RWPE2 (cell line): Measurements from ENCODE around the gene MAP3K5.
A peak's percentile ranks its signal among the peaks of the same experiment; 100 is the strongest.

Experiments used
- ATAC-seq: fragments of 200-7000 bp; cut with Tn5 transposase; 3 replicates; pipeline ENCODE4 v1.9.1; 2021; ENCODE audit warnings: low read depth
- DNase-seq: peaks from one replicate; pipeline ENCODE4 v3.0.0-alpha.2; 2020; ENCODE audit warnings: low spot score
- H3K27ac ChIP-seq: fragments of 450-650 bp; 2 replicates; pipeline ENCODE4 v1.5.1; 2017; ENCODE audit warnings: mild to moderate bottlenecking; ENCODE audit not compliant: poor library complexity, severe bottlenecking
- H3K27me3 ChIP-seq: fragments of 250-450 bp; sonication (Bioruptor Pico); 2 replicates; pipeline ENCODE4 v1.5.1; 2021; ENCODE audit warnings: mild to moderate bottlenecking, moderate library complexity; ENCODE audit not compliant: insufficient read depth, poor library complexity, severe bottlenecking
- H3K36me3 ChIP-seq: fragments of 250-450 bp; sonication (Bioruptor Pico); 2 replicates; pipeline ENCODE4 v1.5.1; 2020; ENCODE audit warnings: low read depth, mild to moderate bottlenecking, moderate library complexity
- H3K4me1 ChIP-seq: fragments of 250-450 bp; sonication (Bioruptor Pico); 2 replicates; pipeline ENCODE4 v1.5.1; 2021; ENCODE audit warnings: mild to moderate bottlenecking, moderate library complexity; ENCODE audit not compliant: insufficient read depth, poor library complexity, severe bottlenecking
- H3K4me3 ChIP-seq: fragments of 250-450 bp; sonication (Bioruptor Pico); 2 replicates; pipeline ENCODE4 v1.5.1; 2021; ENCODE audit warnings: mild to moderate bottlenecking, moderate library complexity; ENCODE audit not compliant: severe bottlenecking
- H3K9me3 ChIP-seq: fragments of 250-450 bp; sonication (Bioruptor Pico); 2 replicates; pipeline ENCODE4 v1.5.1; 2021; ENCODE audit warnings: mild to moderate bottlenecking, moderate library complexity; ENCODE audit not compliant: severe bottlenecking
- TF ChIP-seq, protein P1 (sequence below): fragments of 450-650 bp; IDR thresholded peaks from one replicate; pipeline ENCODE4 v1.5.1; 2017; ENCODE audit warnings: mild to moderate bottlenecking, moderate library complexity; ENCODE audit not compliant: poor library complexity, severe bottlenecking

The MAP3K5 gene

DNA sequence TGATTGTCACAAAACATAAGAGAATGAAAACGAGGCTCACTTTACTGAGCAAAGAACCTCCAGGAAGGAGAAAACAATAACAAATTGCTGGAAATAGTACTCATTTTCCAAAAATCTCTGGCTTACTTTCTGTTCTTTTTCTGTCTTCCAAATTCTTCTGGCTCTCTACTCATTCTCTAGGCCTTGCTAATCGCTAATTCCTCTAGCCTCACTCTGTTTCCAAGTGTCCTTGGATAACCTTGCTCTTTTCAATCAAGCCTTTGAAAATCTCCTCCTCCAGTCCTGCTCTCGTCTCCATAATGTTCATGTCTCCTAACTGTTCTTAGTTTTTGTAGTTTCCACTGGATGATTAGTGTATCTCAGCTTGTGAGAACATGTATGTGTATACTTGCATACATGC lies 145.9 kb downstream of the MAP3K5 start:
- H3K4me1 ChIP-seq = no peaks in the 10 kb centered on the region

DNA sequence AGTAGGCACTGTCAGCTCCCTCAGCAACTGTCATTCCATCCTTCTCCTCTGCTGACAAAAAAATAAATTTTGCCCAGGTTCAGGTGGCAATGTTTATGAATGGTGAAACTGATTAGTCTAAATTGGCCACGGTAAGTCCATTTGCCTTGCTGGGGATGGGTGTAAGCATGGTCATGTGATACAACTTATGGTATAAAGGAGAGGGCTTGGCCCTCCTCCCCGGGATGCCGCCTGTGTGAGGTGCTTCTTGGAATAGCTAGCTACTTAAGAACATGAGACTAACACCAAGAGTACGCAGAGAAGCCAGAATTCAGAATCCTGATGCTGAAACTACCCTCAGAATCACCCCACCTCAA lies 147.7 kb downstream of the MAP3K5 start:
- H3K4me1 ChIP-seq = no peaks in the 10 kb centered on the region
- H3K9me3 ChIP-seq = no peaks in the 10 kb centered on the region
- H3K27me3 ChIP-seq = no peaks in the 10 kb centered on the region
- H3K27ac ChIP-seq = no peak overlapping the region
- DNase-seq (no peak), ATAC-seq (no peak; the same call in 2 of the 3 replicates)
- no peaks in the 10 kb centered on the region for H3K36me3 ChIP-seq
- TF ChIP-seq, protein P1, sequence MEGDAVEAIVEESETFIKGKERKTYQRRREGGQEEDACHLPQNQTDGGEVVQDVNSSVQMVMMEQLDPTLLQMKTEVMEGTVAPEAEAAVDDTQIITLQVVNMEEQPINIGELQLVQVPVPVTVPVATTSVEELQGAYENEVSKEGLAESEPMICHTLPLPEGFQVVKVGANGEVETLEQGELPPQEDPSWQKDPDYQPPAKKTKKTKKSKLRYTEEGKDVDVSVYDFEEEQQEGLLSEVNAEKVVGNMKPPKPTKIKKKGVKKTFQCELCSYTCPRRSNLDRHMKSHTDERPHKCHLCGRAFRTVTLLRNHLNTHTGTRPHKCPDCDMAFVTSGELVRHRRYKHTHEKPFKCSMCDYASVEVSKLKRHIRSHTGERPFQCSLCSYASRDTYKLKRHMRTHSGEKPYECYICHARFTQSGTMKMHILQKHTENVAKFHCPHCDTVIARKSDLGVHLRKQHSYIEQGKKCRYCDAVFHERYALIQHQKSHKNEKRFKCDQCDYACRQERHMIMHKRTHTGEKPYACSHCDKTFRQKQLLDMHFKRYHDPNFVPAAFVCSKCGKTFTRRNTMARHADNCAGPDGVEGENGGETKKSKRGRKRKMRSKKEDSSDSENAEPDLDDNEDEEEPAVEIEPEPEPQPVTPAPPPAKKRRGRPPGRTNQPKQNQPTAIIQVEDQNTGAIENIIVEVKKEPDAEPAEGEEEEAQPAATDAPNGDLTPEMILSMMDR = peak; percentile 2
- no peak overlapping the region for H3K4me3 ChIP-seq

More for the DNA sequence above, 145.9 kb downstream of the MAP3K5 start:
- no peak for DNase-seq
- TF ChIP-seq, protein P1 = no peak
- no peaks in the 10 kb centered on the region for H3K27me3 ChIP-seq
- no peaks in the 10 kb centered on the region for H3K36me3 ChIP-seq
- no peaks in the 10 kb centered on the region for H3K9me3 ChIP-seq
- H3K4me3 ChIP-seq = no peak overlapping the region
- no peak overlapping the region for H3K27ac ChIP-seq
- ATAC-seq = no peak

DNA sequence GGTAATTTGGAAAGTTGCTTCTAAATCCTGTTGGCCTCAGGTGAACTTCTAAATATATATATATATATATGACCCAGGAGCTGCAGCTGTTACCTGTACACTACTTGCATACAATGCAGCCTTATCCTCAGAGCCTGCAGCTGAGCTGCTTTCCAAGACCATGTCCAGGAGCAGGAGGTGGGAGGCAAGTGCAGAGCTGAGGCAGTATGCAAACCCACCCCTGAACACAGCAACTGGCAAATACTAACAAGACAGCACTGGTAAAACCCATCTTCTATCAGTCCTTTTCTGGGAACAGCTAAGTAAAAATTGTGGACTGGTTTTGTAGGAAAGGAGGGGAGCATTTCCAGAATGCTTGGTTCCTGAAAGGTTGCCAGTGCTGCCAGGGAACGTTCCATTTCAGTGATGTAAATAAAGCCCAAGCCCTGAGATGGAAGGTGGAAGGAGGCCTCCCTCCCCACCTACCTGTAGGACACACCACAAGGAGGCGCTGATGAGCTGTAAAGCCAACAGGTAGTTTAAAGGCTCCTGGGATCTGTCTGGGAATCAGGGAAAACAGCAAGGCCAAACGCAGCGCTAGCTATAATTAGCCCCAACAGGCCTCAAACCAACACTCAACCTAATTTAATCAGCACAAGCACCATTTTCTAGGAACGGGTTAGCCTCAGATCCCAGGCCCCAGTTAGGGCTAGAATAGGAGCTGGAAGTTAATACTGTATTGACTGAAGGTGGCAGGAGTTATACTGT lies 148.3 kb downstream of the MAP3K5 start:
- no peaks in the 10 kb centered on the region for H3K4me1 ChIP-seq
- ATAC-seq = peak; percentile 99

DNA sequence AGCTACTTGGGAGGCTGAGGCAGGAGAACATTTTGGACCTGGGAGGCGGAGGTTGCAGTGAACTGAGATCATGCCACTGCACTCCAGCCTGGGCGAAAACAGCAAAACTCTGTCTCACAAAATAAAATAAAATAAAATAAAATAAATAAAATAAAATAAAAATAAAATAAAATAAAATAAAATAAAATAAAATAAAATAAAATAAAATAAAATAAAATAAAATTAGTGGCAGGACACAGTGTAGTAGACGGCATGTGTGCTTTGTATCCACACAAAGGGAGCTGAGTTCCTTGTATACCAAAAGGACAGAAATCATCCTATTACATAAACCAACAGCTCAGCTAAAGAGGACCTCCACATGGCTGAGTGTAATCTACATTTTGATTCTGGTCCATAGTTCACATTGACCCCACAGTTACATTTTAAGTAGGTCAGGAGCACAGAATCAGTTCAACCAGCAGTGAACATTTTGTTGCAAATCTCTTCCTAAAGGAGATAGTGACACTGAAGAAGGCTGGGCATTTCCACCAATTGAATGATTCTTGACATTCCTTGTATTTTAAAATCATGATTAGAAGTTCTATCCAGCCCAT lies 150.3 kb downstream of the MAP3K5 start:
- ATAC-seq (no peak), DNase-seq (no peak)
- Histone ChIP-seq H3K36me3 (no peaks in the 10 kb centered on the region), H3K4me1 (no peaks in the 10 kb centered on the region), H3K27ac (no peak overlapping the region), H3K27me3 (no peaks in the 10 kb centered on the region), H3K9me3 (no peaks in the 10 kb centered on the region), H3K4me3 (no peak overlapping the region)
- TF ChIP-seq, protein P1 = no peak

More for the DNA sequence above, 148.3 kb downstream of the MAP3K5 start:
- H3K27me3 ChIP-seq = no peaks in the 10 kb centered on the region
- no peak overlapping the region for H3K4me3 ChIP-seq
- H3K9me3 ChIP-seq = no peaks in the 10 kb centered on the region
- TF ChIP-seq, protein P1 = peak; percentile 94
- H3K36me3 ChIP-seq = no peaks in the 10 kb centered on the region
- no peak overlapping the region for H3K27ac ChIP-seq
- DNase-seq = peak; percentile 79

DNA sequence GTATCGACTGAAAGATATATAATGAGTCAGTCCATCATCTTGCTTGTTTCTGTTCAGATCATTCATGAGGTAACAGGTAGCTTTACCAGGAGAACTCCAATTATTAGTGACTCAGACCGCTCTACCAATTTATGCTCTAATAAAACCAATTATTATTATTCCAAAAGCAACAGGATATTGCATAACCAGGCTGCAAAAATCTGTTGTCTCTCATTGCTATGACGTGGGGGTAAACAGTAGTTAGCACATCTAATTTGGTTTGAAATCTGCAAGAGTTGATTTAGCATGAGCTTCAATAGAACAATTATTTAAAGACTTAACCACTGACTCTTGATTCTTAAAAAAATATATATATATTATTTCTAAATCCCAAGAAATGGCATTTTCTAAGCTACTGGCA lies 151.1 kb downstream of the MAP3K5 start:
- no peaks in the 10 kb centered on the region for H3K4me1 ChIP-seq
- TF ChIP-seq, protein P1 = no peak
- no peaks in the 10 kb centered on the region for H3K27me3 ChIP-seq
- ATAC-seq (no peak), DNase-seq (no peak)
- H3K27ac ChIP-seq = no peak overlapping the region
- no peak overlapping the region for H3K4me3 ChIP-seq
- H3K36me3 ChIP-seq = no peaks in the 10 kb centered on the region
- no peaks in the 10 kb centered on the region for H3K9me3 ChIP-seq
